Measurements from ENCODE around the gene FAM24A.

- TF ChIP-seq POLR2A (IDR thresholded peaks at IDR 0.05): no peak
- TF ChIP-seq CTCF (IDR thresholded peaks at IDR 0.05): no peak
Observed at GRCh38 chr10:122882766-122883165, 27.6 kb upstream of the FAM24A start.
